ENCODE measurements around the gene MT1H.

Gene MT1H

GRCh38 chr16:56625140-56625942 is 44.3 kb upstream of the MT1H start, which contains the start of gene MT1E:
MT1E (plus strand) TSS chr16:56625781; CDS start chr16:56625852, 71 bp downstream.
- Histone ChIP-seq H3K27me3 (ENCODE audit: control insufficient read depth, insufficient read depth, low read length) (no peaks in the 10 kb centered on the region), H3K4me1 (no peaks in the 10 kb centered on the region)

GRCh38 chr16:56625943-56626654 is 43.5 kb upstream of the MT1H start:
- TF ChIP-seq CTCF (IDR thresholded peaks at IDR 0.05), result no peak
- H3K4me3 ChIP-seq (ENCODE audit: low read depth, low read length), result peak overlapping the region; percentile 57
- H3K27ac ChIP-seq, result peak overlapping the region; percentile 65
- H3K36me3 ChIP-seq (ENCODE audit: control insufficient read depth, insufficient read depth, low read length), result no peaks in the 10 kb centered on the region
- peak overlapping the region; percentile 90 for H2AFZ ChIP-seq
- H3K4me1 ChIP-seq, result no peaks in the 10 kb centered on the region
- no peaks in the 10 kb centered on the region for H3K79me2 ChIP-seq
- H3K9ac ChIP-seq, result no peak overlapping the region
- H3K27me3 ChIP-seq (ENCODE audit: control insufficient read depth, insufficient read depth, low read length), result no peaks in the 10 kb centered on the region
- peak overlapping the region; percentile 75 for H3K4me2 ChIP-seq (ENCODE audit: low read length)
- H3K9me3 ChIP-seq (ENCODE audit: control insufficient read depth, low read length), result no peaks in the 10 kb centered on the region

More at GRCh38 chr16:56625140-56625942, 44.3 kb upstream of the MT1H start, which contains the start of gene MT1E:
- no peaks in the 10 kb centered on the region for H3K79me2 ChIP-seq
- H3K36me3 ChIP-seq (ENCODE audit: control insufficient read depth, insufficient read depth, low read length), result no peaks in the 10 kb centered on the region
- H3K9me3 ChIP-seq (ENCODE audit: control insufficient read depth, low read length), result no peaks in the 10 kb centered on the region
- H3K4me3 ChIP-seq (ENCODE audit: low read depth, low read length), result peak within 1 kb of the TSS; percentile 57
- peak within 1 kb of the TSS; percentile 75 for H3K4me2 ChIP-seq (ENCODE audit: low read length)
- TF ChIP-seq CTCF (IDR thresholded peaks at IDR 0.05), result no peak
- peak within 1 kb of the TSS; percentile 90 for H2AFZ ChIP-seq
- peak within 1 kb of the TSS; percentile 1 for H3K9ac ChIP-seq
- peak within 1 kb of the TSS; percentile 65 for H3K27ac ChIP-seq

- H3K4me3 ChIP-seq (ENCODE audit: low read depth, low read length), result no peak overlapping the region
- peak overlapping the region; percentile 8 for H3K4me2 ChIP-seq (ENCODE audit: low read length)
- H3K36me3 ChIP-seq (ENCODE audit: control insufficient read depth, insufficient read depth, low read length), result no peaks in the 10 kb centered on the region
- H3K79me2 ChIP-seq, result no peaks in the 10 kb centered on the region
- H3K9me3 ChIP-seq (ENCODE audit: control insufficient read depth, low read length), result no peaks in the 10 kb centered on the region
- no peak overlapping the region for H3K27ac ChIP-seq
- TF ChIP-seq CTCF (IDR thresholded peaks at IDR 0.05), result no peak
- H2AFZ ChIP-seq, result no peak overlapping the region
- no peak overlapping the region for H3K9ac ChIP-seq
- no peaks in the 10 kb centered on the region for H3K27me3 ChIP-seq (ENCODE audit: control insufficient read depth, insufficient read depth, low read length)
- no peaks in the 10 kb centered on the region for H3K4me1 ChIP-seq
Observed at GRCh38 chr16:56626685-56627084, 42.9 kb upstream of the MT1H start.

GRCh38 chr16:56628486-56629350 is 40.9 kb upstream of the MT1H start:
- Histone ChIP-seq H2AFZ (no peak overlapping the region), H3K4me1 (no peaks in the 10 kb centered on the region), H3K4me2 (ENCODE audit: low read length) (no peak overlapping the region), H3K9ac (no peak overlapping the region), H3K27me3 (ENCODE audit: control insufficient read depth, insufficient read depth, low read length) (no peaks in the 10 kb centered on the region), H3K4me3 (ENCODE audit: low read depth, low read length) (no peak overlapping the region), H3K79me2 (no peaks in the 10 kb centered on the region), H3K9me3 (ENCODE audit: control insufficient read depth, low read length) (no peaks in the 10 kb centered on the region), H3K27ac (no peak overlapping the region), H3K36me3 (ENCODE audit: control insufficient read depth, insufficient read depth, low read length) (no peaks in the 10 kb centered on the region)
- no peak for TF ChIP-seq CTCF (IDR thresholded peaks at IDR 0.05)
